CD14-positive monocyte (primary cell): Measurements from ENCODE around the gene CEP68. TPM values are rescaled to one million over a fixed set of nuclear protein-coding genes. Genes with fewer than 3 reads are reported as not detected.
A peak's percentile ranks its signal among the peaks of the same experiment; 100 is the strongest.

Experiments used
- DNase-seq, 3 donors: peaks; one replicate each; pipeline ENCODE4 v3.0.0-alpha.2; 2011 to 2022
- H2AFZ ChIP-seq: 2 replicates; pipeline ENCODE4 v1.6.0; 2012; ENCODE audit warnings: mild to moderate bottlenecking, low read depth, low read length, inconsistent platforms; ENCODE audit not compliant: insufficient read depth, poor library complexity, severe bottlenecking
- H3K27ac ChIP-seq, 2 donors: 1 replicate in 1 of 2; 2 replicates in 1 of 2; pipeline ENCODE4 v1.5.1; 2012 to 2013; ENCODE audit warnings: low read length in 2 of 2, control low read depth in 1 of 2, inconsistent platforms in 1 of 2, low read depth in 1 of 2, mild to moderate bottlenecking in 1 of 2
- H3K27me3 ChIP-seq, 2 donors: one replicate each; pipeline versions ENCODE4 v1.6.0 to v1.6.1; 2011 to 2013; ENCODE audit warnings: low read length in 2 of 2; ENCODE audit not compliant: control insufficient read depth in 2 of 2, insufficient read depth in 2 of 2
- H3K36me3 ChIP-seq, 2 donors: replicated peaks in 1 of 2; 1 replicate in 1 of 2; 2 replicates in 1 of 2; pipeline versions ENCODE4 v1.5.1 to v1.6.1; 2012 to 2013; ENCODE audit warnings: low read length in 2 of 2, control low read depth in 1 of 2, inconsistent platforms in 1 of 2, mild to moderate bottlenecking in 1 of 2; ENCODE audit not compliant: insufficient read depth in 2 of 2, control insufficient read depth in 1 of 2
- H3K4me1 ChIP-seq, 2 donors: 1 replicate in 1 of 2; 2 replicates in 1 of 2; pipeline versions ENCODE4 v1.5.1 to v1.6.1; 2012 to 2013; ENCODE audit warnings: low read length in 2 of 2, control low read depth in 1 of 2, inconsistent platforms in 1 of 2, mild to moderate bottlenecking in 1 of 2, moderate library complexity in 1 of 2; ENCODE audit not compliant: insufficient read depth in 2 of 2, control insufficient read depth in 1 of 2
- H3K4me2 ChIP-seq: replicated peaks from 2 replicates; pipeline ENCODE3; 2012; ENCODE audit warnings: low read length, moderate library complexity, mild to moderate bottlenecking; ENCODE audit not compliant: poor library complexity, severe bottlenecking; ENCODE audit errors: extremely low read depth
- H3K4me3 ChIP-seq, 3 experiments: fragments of 200-600 bp in 1 of 3; sonication (generic) in 1 of 3; replicated peaks in 1 of 3; 1 replicate in 2 of 3; 2 replicates in 1 of 3; pipeline ENCODE4 v1.5.1; 2011 to 2013; ENCODE audit warnings: low read length in 3 of 3, mild to moderate bottlenecking in 3 of 3, control low read depth in 2 of 3, low read depth in 2 of 3, inconsistent platforms in 1 of 3, moderate library complexity in 1 of 3
- H3K79me2 ChIP-seq: 2 replicates; pipeline ENCODE4 v1.6.0; 2012; ENCODE audit warnings: mild to moderate bottlenecking, control low read depth, inconsistent platforms, low read length, moderate library complexity; ENCODE audit not compliant: insufficient read depth
- H3K9ac ChIP-seq: 2 replicates; pipeline ENCODE4 v1.6.0; 2017; ENCODE audit warnings: low read length, mild to moderate bottlenecking; ENCODE audit not compliant: insufficient read depth, poor library complexity, severe bottlenecking
- H3K9me3 ChIP-seq, 2 donors: replicated peaks in 1 of 2; 1 replicate in 1 of 2; 2 replicates in 1 of 2; pipeline versions ENCODE4 v1.5.1 to v1.6.1; 2012 to 2013; ENCODE audit warnings: low read length in 2 of 2, control low read depth in 1 of 2; ENCODE audit not compliant: control insufficient read depth in 1 of 2, insufficient read depth in 1 of 2
- H4K20me1 ChIP-seq: 2 replicates; pipeline ENCODE4 v1.6.0; 2012; ENCODE audit warnings: mild to moderate bottlenecking, low read length, control low read depth, moderate library complexity; ENCODE audit not compliant: insufficient read depth
- H3K27ac Mint-ChIP-seq, 7 donors: one replicate each; pipeline ENCODE4 v1.8.0; 2020; ENCODE audit warnings: mild to moderate bottlenecking in 7 of 7, mixed read lengths in 7 of 7, moderate library complexity in 6 of 7, inconsistent platforms in 2 of 7
- H3K27me3 Mint-ChIP-seq, 3 donors: one replicate each; pipeline ENCODE4 v1.8.0; 2021 to 2022; ENCODE audit warnings: low read depth in 3 of 3, mild to moderate bottlenecking in 3 of 3, mixed read lengths in 3 of 3, moderate library complexity in 3 of 3, inconsistent platforms in 1 of 3
- H3K36me3 Mint-ChIP-seq, 2 donors: one replicate each; pipeline ENCODE4 v1.8.0; 2020; ENCODE audit warnings: mixed read lengths in 2 of 2, inconsistent platforms in 1 of 2, mild to moderate bottlenecking in 1 of 2
- H3K4me1 Mint-ChIP-seq: one replicate; pipeline ENCODE4 v1.8.0; 2020; ENCODE audit warnings: mild to moderate bottlenecking, mixed read lengths
- H3K4me3 Mint-ChIP-seq, 2 donors: one replicate each; pipeline ENCODE4 v1.8.0; 2020; ENCODE audit warnings: mild to moderate bottlenecking in 2 of 2, mixed read lengths in 2 of 2, moderate library complexity in 1 of 2
- H3K9me3 Mint-ChIP-seq, 7 donors: one replicate each; pipeline ENCODE4 v1.8.0; 2020 to 2022; ENCODE audit warnings: mixed read lengths in 7 of 7, mild to moderate bottlenecking in 6 of 7, moderate library complexity in 6 of 7, inconsistent platforms in 2 of 7
- WGBS: methylation state at CpG from one replicate; pipeline ENCODE4 v1.1.5; 2013; ENCODE audit warnings: missing lambda C conversion rate; ENCODE audit not compliant: insufficient coverage; 5-methylcytosine and 5-hydroxymethylcytosine counted together
- intact Hi-C, 2 donors: fragments of 100-400 bp; cut with micrococcal nuclease; formaldehyde crosslinking; loops; one replicate each; pipeline versions ENCODE4 v1.15.0 to v1.15.1; 2023
- polyA plus RNA-seq, 3 donors: library from polyadenylated mRNA; depleted of rRNA in 1 of 3; unstranded in 2 of 3; stranded (reverse) in 1 of 3; fragments of 300-500 nt in 2 of 3; fragments of >200 nt in 1 of 3; fragmentation: Illumina TruSeq in 2 of 3; gene quantifications; 1 replicate in 2 of 3; 2 replicates in 1 of 3; pipeline ENCODE4 v1.2.3, GENCODE V29; 2012 to 2021
- TF ChIP-seq, protein P1 (sequence below): fragments of 200-600 bp; IDR thresholded peaks from one replicate; pipeline ENCODE4 v1.8.0; 2022; ENCODE audit warnings: antibody characterized with exemption, mild to moderate bottlenecking

The CEP68 gene
- polyA plus RNA-seq, 3 donors, result 2.5 to 6.5 (median 2.8) TPM

DNA sequence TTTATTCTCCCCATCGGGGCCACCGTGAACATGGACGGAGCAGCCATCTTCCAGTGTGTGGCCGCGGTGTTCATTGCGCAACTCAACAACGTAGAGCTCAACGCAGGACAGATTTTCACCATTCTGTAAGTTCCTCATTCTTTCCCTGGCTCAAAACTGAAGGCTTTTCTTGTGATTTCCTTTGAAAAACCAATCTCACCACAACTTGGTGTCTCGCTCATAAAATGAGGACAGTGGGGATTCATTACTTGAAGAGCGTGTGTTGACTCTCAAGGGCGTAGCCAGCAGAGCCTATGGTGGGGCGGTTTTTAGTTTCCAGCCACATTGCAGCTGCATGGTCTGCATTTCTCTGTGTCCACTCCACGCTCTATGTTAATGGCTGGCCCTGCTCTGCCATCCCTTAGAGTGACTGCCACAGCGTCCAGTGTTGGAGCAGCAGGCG is 38.1 kb upstream of the CEP68 start:
- WGBS, result 11% methylated on average over 14 of the region's 15 CpGs
- H3K4me1 Mint-ChIP-seq, result peaks cover 40% of the 10 kb centered on the region
- peak overlapping the region; percentile 90 to 98 (median 96) for H3K27ac Mint-ChIP-seq
- TF ChIP-seq, protein P1, sequence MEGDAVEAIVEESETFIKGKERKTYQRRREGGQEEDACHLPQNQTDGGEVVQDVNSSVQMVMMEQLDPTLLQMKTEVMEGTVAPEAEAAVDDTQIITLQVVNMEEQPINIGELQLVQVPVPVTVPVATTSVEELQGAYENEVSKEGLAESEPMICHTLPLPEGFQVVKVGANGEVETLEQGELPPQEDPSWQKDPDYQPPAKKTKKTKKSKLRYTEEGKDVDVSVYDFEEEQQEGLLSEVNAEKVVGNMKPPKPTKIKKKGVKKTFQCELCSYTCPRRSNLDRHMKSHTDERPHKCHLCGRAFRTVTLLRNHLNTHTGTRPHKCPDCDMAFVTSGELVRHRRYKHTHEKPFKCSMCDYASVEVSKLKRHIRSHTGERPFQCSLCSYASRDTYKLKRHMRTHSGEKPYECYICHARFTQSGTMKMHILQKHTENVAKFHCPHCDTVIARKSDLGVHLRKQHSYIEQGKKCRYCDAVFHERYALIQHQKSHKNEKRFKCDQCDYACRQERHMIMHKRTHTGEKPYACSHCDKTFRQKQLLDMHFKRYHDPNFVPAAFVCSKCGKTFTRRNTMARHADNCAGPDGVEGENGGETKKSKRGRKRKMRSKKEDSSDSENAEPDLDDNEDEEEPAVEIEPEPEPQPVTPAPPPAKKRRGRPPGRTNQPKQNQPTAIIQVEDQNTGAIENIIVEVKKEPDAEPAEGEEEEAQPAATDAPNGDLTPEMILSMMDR, result no peak
- H3K4me1 ChIP-seq, result peaks cover 37 to 43% of the 10 kb centered on the region in 2 donors
- peak overlapping the region; percentile 61 for H3K9ac ChIP-seq
- H3K4me3 ChIP-seq, result peak overlapping the region; percentile 26 to 83 (median 66)
- H4K20me1 ChIP-seq, result no peaks in the 10 kb centered on the region
- H3K9me3 ChIP-seq, result no peaks in the 10 kb centered on the region
- H2AFZ ChIP-seq, result peak overlapping the region; percentile 79
- H3K36me3 Mint-ChIP-seq, result peaks cover 50 to 71% of the 10 kb centered on the region in 2 donors
- H3K9me3 Mint-ChIP-seq, result no peaks in the 10 kb centered on the region
- H3K27ac ChIP-seq, result peak overlapping the region; percentile 91 to 93
- peaks cover 22% of the 10 kb centered on the region for H3K79me2 ChIP-seq
- no peaks in the 10 kb centered on the region for H3K27me3 ChIP-seq
- H3K4me2 ChIP-seq, result peak overlapping the region; percentile 65
- peaks cover 0 to 1% (median 0%) of the 10 kb centered on the region in 3 donors for H3K27me3 Mint-ChIP-seq
- intact Hi-C loops, result no loop called here
- H3K36me3 ChIP-seq, result peaks cover 22 to 49% of the 10 kb centered on the region in 2 donors
- H3K4me3 Mint-ChIP-seq, result peak overlapping the region; percentile 79 to 93
- peak; percentile 86 to 90 (median 89) for DNase-seq

DNA sequence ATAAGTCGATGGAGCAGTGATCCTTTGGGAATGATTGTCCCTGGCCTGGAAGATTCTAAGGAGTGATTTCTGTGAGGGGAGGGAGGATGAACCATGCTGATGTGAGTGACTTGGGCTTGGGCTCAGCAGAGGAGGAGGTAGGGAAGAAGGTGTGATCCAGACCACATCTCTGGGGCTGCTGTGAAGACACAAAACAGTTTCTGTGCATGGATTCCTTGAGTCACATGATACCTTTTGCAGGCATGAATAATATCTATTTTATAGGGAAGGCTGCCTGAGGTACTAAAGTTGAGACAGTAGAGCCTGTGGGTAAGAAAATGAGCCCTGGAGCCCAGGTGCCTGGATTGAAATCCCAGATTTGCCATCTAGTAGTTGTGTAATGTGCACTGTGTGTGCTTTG is 37.2 kb upstream of the CEP68 start:
- 100% methylated on average over 1 of the region's 1 CpG for WGBS
- Histone ChIP-seq H3K4me1 (peaks cover 37 to 43% of the 10 kb centered on the region in 2 donors), H4K20me1 (no peaks in the 10 kb centered on the region), H3K36me3 (peaks cover 23 to 51% of the 10 kb centered on the region in 2 donors), H3K9ac (peak overlapping the region; percentile 61), H3K79me2 (peaks cover 22% of the 10 kb centered on the region), H3K27ac (peak overlapping the region; percentile 91 to 93), H3K4me2 (peak overlapping the region; percentile 65), H3K27me3 (no peaks in the 10 kb centered on the region), H3K4me3 (peak overlapping the region in 1 of 3 experiments; percentile 66), H2AFZ (peak overlapping the region; percentile 79), H3K9me3 (no peaks in the 10 kb centered on the region)
- TF ChIP-seq, protein P1, result no peak
- peak overlapping the region; percentile 90 to 98 (median 96) for H3K27ac Mint-ChIP-seq
- no peak overlapping the region for H3K4me3 Mint-ChIP-seq
- H3K27me3 Mint-ChIP-seq, result peaks cover 0 to 1% (median 0%) of the 10 kb centered on the region in 3 donors
- peaks cover 42% of the 10 kb centered on the region for H3K4me1 Mint-ChIP-seq
- intact Hi-C loops, result no loop called here
- no peaks in the 10 kb centered on the region for H3K9me3 Mint-ChIP-seq
- H3K36me3 Mint-ChIP-seq, result peaks cover 50 to 66% of the 10 kb centered on the region in 2 donors
- no peak for DNase-seq
